ENCODE results near the gene GPR183.

DNA sequence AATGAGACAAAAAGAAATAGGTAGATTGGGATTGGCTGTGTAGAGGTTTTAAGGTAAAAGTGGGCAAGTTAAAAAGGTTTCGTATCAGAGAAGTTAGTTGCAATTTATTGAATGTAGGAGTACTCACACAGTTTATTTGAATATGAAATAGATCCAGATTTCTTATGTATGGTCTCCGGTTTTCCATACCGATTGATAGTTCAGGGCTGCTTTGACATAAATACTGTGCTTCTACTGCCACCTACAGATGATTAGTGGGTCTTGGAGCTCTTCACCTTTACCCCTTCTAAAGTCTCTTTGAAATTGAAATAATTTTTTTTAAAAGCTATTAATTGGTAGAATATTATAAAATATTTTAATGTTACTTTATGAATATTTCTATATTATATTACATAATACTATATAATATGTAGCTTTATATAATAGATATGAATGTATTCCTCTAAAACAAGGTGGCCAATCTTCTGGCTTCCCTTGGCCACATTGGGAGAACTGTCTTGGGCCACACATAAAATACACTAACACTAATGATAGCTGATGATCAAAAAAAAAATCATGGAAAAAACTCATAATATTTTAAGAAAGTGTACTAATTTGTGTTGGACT, 41.3 kb downstream of the GPR183 start:
- TF ChIP-seq TAF1 (IDR thresholded peaks at IDR 0.05; ENCODE audit: borderline replicate concordance, low read depth, low read length) = no peak
- no peak for TF ChIP-seq POLR2A (IDR thresholded peaks at IDR 0.05; ENCODE audit: low read depth, low read length)
- no peak for TF ChIP-seq POLR2AphosphoS5 (IDR thresholded peaks at IDR 0.05; ENCODE audit: low read depth, low read length)

All from GM12892 (cell line).